HG03571 (cell line): ENCODE data around the gene TBX10.
"Not testable (repeated sequence)": the region's sequence is repeated elsewhere in the genome, so short reads cannot be mapped to it uniquely, and the experiment has no call there.

Experiments
- ATAC-seq: cut with Tn5 transposase; IDR thresholded peaks from one replicate; pipeline ENCODE4 v1.9.1; 2021; ENCODE audit not compliant: unreplicated experiment

The TBX10 gene

DNA sequence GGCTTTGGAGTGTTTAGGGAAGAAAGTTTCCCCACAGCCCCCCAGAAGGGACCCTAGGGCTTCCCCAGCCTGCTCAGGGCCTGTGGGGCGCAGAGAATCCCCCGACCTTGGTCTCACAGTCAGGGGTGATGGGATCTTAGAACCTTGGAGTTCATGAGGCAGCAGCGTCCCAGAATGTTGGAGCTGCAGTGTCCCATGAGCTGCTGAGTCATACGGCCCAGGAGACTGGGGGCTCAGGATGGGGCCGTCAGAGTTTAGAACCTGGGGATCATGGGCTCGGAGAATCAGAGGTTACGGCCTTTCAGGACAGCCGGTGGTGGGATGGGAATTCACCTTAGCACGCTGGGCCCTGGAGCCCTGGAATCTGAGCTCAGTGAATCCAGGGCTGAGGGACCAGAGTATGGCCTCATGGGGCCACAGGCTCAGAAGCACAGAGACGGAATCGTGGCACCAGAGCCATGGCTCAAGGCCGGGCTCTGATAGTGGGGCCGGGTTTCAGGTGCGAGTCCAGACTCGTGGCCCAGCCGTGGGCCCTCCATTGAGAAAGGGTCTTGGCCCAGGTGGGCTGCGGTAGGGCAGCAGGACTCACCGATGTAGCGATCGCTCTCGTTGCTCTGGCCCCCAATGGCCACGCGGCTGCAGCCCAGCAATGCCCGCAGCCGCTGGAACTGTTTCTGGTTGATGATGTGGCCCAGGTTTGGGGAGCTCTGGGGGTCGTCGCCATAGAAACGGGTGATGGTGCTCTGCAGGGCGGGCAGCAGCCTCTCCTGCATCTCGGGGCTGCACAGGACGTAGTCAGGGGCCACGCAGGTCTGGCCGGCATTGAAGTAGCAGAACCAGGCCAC lies 25.4 kb upstream of the TBX10 start:
- no peak for ATAC-seq

- ATAC-seq = no peak
These were observed 24.6 kb upstream of the TBX10 start for GRCh38 chr11:67664213-67664585.

GRCh38 chr11:67663532-67664212 lies 24.1 kb upstream of the TBX10 start:
- no peak for ATAC-seq

DNA sequence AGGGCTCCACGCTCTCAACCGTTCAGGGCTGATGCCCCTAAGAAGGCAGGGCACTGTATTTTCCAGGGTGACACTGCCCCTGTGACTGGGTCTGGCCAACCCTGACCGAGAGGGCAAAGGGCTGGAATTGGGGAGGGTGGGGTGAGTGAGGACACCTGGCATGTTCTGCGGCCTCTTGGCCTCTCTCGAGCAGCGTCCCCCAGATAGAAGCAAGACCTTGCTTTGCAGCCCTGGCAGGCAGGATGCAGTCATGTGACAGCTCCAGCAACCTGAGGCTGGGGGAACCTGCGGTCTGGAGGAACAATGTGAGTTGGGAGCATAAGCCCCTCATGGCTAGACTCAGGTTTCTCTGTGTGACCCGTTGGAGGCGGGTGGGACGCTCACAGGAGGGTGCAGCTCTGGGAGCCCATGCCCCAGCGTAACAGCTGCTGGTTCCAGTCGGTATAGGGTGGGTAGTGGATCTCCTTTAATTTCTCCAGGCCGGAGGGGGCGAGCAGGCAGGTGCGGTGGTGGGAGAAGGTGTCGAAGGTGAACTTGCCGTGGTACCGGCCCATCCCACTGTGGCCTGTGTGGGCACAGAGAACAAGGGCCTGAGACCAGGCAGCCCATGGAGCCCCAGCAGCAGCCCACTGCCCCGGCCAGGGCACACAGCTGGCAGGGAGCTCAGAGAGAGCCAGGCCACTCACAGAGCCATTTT lies 23.4 kb upstream of the TBX10 start:
- ATAC-seq = no peak

GRCh38 chr11:67662142-67662834 lies 22.7 kb upstream of the TBX10 start:
- ATAC-seq = no peak

GRCh38 chr11:67660752-67661151 lies 21.2 kb upstream of the TBX10 start:
- ATAC-seq = not testable (repeated sequence)

DNA sequence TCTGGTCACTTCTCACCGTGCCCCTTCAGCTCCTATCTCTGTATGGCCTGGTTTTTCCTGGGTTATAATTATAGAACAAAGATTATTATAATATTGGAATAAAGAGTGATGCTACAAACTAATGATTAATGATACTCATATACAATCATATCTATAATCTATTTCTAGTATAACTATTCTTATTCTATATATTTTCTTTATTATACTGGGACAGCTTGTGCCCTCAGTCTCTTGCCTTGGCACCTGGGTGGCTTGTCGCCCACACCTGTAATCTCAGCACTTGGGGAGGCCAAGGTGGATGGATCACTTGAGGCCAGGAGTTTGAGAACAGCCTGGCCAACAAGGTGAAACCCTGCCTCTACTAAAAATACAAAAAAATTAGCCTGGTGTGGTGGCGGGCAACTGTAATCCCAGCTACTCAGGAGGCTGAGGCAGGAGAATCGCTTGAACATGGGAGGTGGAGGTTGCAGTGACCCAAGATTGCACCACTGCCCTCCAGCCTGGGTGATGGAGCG lies 20.1 kb upstream of the TBX10 start:
- ATAC-seq = not testable (repeated sequence)

DNA sequence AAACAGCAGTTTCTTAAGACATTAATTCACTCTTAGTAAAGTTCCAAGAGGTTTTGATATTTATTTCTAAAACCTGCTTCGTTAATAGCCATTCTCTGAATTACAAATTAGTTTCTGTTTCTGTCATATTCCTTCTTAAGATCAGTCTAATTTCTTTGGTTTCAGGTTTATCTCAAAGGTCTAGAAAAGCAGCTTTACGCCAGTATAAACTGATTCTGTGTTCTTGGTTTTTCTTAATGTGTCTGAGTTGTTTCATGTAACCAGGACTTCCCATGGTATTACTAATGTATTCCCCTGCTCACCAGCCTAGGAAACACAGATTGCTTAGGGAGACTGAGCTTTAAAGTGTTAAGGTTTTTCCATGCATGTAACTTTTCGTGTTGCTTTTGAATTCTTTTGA lies 17.7 kb upstream of the TBX10 start:
- ATAC-seq = no peak

DNA sequence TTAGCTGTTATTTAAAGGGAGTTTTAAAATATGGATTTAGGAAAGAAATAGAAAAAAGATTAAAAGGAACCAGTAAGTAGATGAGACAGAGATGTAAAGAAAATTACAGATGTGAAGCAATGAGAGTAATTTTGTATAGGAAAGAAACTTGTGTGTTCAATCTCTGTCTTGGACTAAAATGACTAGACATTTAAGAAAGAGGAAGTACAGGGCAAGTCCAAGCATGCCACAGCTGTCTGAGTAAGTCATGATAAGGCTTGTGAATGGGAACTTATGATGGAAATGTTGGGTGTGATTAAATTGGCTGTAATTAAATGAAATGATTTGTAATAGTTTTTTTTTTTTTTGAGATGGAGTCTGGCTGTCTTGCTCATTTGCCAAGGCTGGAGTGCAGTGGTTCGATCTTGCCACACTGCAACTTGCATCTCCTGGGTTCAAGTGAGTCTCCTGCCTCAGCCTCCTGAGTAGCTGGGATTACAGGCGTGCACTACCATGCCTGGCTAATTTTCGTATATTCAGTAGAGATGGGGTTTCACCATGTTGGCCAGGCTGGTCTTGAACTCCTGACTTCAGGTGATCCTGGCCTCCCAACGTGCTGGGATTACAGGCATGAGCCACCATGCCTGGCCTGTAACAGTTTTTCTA lies 16.8 kb upstream of the TBX10 start:
- no peak for ATAC-seq

GRCh38 chr11:67654225-67654624 lies 14.7 kb upstream of the TBX10 start:
- no peak for ATAC-seq

GRCh38 chr11:67652965-67653845 lies 13.6 kb upstream of the TBX10 start:
- ATAC-seq = no peak

DNA sequence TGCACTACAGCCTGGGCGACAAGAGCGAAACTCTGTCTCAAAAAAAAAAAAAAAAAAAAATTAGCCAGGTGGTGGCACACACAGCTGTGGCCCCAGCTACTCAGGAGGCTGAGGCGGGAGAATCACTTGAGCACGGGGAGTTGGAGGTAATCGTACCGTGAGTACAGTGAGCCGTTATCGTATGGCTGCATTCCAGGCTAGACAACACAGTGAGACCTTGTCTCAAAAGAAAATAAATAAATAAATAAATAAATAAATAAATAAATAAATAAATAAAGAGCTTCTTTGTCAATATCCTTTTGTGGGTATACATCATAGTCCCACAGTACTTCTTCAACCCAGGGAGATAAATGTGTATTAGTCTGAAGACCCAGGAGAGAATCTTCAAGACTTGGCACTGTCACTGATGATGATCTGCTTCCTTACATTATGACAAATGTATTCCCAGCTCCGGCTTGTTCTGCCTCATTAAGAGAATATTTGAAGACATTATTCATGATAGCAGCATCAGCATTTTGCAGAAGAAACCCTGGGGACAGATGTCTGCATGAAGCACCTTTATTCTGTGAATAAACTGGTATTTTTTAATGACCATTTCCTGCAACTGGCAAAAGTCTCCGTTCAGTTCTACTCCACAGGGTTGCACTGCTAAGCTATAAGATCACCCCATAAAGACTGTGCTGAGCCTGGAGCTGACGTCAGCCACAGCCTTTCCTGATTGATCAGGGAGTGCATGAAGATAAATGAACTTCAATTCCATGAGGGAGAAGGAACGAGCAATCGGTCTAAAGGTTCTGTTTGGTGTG lies 12.6 kb upstream of the TBX10 start:
- no peak for ATAC-seq

DNA sequence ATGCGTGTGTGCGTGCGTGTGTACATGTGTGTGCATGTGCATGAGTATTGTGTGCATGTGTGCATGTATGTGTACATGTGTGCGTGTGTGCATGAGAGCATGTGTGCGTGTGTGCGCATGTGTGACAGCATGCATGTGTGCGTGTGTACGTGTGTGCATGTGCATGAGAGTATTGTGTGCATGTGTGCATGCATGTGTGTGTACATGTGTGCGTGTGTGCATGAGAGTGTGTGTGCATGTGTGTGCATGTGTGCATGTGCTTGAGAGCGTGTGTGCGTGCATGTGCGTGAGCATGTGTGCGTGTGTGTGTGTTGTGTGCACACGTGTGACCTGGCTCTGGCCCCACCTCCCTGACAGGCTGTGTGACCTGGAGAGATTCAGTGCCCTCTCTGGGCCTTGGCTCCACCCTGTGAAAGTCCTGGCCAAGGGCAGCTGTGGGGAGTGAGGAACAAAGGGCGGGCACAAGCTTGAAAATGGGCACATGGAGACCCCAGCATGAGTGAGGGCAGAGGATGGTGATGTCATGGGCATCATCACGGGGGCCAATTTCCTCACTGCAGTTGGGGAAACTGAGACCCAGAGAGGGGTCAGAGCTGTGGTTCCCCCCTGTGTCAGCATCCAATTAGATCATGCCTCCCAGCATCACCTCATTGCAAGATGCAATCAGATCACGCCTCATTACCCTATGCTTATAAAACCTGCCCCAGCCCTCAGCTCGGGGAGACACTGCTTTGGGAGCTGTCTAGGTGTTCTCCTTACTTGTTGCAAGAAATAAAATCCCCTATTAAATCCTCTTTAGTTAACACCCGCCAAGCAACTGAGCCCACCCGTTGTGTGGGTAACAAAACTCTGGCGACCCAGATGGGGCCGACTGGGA lies 10.3 kb upstream of the TBX10 start:
- no peak for ATAC-seq

DNA sequence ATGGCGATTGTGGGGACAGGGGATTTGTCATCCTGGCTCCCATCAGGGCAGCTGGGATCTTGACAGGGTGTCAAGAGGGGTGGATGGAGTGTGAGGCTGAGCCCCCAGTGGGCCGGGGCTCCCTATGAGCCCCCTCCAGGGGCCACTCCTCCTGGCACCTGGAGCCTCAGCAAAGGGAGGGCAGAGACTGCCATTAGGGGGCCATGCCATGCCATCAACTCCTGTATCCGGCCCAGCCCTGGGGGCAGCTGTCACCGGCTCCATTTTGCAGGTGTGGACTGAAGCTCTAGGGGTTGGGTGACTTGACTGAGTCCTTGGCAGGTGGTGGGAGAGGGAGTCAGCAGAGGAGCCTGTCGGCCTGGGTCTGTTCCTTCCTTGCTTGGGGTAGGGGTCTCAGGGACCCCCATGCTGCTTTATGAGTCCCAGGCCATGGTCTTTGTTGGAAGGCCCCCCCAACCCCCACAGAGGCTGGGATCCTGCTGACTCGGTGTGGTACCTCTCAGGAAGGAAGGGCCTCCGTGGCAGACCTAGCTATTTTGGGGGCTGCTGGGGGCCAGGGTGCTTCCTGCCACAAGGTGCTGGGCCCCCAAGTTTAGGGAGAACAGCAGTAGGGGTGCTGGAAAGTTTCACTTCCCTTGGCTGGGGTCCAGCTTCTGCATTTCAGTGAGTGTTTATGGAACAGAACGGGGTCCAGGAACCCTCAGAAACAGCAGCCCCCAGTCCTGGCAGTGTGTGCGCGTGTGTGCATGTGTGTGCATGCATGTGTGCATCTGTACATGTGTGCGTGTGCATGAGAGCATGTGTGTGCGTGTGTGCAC lies 9.4 kb upstream of the TBX10 start:
- no peak for ATAC-seq

- ATAC-seq = no peak
These were observed 8.7 kb upstream of the TBX10 start for GRCh38 chr11:67648140-67648795.

GRCh38 chr11:67647471-67647870 lies 7.9 kb upstream of the TBX10 start:
- ATAC-seq = no peak
